Erythroblast (primary cell): ENCODE results near the gene MYRIP.

Source experiments
- GATA1 ChIP-seq: IDR thresholded peaks from 2 replicates; pipeline ENCODE4 v1.6.1; 2011; ENCODE audit warnings: low read depth, mild to moderate bottlenecking, control low read depth, low read length, moderate library complexity
- POLR2A ChIP-seq: IDR thresholded peaks from 2 replicates; pipeline ENCODE4 v1.6.1; 2011; ENCODE audit warnings: mild to moderate bottlenecking, low read length

DNA sequence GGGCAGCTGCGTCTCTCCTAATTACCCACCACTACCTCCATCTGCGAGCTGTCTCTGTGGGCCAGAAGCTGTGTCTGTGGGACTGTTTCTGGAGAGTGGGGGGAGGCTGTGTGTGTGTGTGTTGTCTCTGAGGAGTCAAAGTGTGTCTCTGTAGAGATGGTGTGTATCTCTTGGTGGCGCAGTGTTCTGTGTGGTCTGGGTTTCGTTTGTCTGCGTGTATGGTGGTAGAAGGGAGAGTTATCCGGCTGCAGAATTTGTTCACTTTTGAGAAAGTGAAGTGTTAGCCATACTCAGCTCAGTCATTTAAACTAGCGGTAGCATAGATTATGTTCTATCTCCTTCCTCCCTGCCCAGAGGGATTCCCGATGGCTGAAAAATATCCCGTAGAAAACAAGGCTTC, 2.2 kb downstream of the MYRIP start:
- TF ChIP-seq POLR2A (no peak), GATA1 (no peak)
